T-helper 22 cell (primary cell): Measurements from ENCODE around the gene CD84.
"Not testable (repeated sequence)": the region's sequence is repeated elsewhere in the genome, so short reads cannot be mapped to it uniquely, and the experiment has no call there.

Experiments
- DNase-seq: peaks from one replicate; pipeline ENCODE4 v3.0.0-alpha.2; 2020; ENCODE audit warnings: low read depth

The CD84 gene

DNA sequence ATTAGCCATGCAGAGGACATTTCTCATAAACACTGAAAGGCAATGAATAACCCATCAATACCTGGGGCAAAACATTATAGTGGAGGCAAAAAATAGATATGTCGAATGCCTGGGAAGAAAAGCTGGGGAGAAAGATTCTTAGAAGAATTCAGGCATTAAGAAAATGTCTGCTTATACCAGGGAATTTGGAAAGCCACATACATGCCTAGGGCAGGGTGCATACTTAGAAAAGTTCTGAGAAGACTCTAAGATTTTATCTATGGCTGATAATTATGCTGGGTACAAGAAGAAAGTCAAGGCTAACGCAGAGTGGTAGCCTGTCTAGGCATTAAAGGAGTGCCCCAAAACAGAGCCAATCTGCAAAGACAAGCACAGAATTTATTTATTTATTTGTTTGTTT, 74.6 kb downstream of the CD84 start:
- no peak for DNase-seq

DNA sequence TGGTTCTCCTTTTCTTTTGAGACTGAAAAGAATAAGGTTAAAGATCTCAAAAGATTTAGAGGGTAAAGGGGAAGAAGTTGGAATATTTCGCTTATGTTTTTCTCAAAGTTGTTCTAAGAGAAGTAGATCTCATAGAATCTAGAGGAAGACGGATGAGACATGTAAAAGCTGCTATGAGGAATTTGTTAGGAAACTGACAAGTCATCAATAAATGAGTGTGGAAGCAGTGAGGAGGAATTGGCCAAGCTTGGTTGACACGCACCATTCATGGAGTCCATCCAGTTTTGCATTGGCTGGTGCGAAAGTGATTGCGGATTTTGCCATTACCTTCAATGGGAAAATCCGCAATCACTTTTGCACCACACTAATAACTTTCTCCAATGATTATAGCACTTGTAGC, 76.2 kb downstream of the CD84 start:
- no peak for DNase-seq

GRCh38 chr1:160500321-160500990, 78.8 kb downstream of the CD84 start:
- no peak for DNase-seq

- DNase-seq = no peak
These were observed 79.7 kb downstream of the CD84 start for GRCh38 chr1:160499631-160500030.

- DNase-seq = not testable (repeated sequence)
These were observed 80.8 kb downstream of the CD84 start for GRCh38 chr1:160498301-160499065.

DNA sequence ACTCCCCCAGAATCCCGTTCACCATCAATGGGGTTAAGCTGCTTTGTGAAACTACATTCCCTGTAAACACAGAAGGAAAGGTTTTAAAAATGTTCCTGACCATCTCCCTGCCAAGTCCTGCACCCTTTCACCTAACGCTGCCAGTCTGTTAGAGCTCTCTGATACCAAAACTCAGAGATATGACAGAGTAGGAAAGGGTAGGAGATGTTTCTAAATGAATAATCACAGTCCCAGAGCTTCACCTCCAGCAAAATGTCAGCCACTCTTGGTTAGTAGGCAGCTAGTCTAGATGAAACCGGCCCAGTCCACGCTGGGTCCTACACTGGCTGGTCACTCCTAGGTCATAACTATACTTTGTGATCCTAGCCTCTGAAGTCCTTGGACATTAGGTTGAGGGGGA, 83.0 kb downstream of the CD84 start:
- no peak for DNase-seq

DNA sequence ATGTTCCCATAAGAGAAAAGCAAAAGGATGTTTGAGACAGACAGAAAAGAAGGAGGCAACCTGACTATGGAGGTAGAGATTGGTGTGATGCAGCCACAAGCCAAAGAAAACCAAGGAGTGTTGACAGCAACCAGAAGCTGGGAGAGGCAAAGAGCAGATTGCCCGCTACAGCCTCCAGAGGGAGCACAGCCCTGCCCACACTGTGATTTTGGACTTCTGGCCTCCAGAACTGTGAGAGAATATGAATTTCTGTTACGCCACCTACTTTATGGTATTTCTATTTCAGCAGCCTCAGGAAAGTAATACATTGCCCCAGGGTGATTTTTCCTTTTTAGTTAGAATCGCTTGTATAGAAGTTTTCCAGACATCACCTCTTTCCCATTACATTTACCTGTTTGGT, 84.7 kb downstream of the CD84 start:
- DNase-seq = no peak

GRCh38 chr1:160492617-160493016, 86.7 kb downstream of the CD84 start:
- DNase-seq = no peak

GRCh38 chr1:160491981-160492380, 87.3 kb downstream of the CD84 start:
- DNase-seq = no peak
